ENCODE data around the gene SOX1. TPM values are rescaled to one million over a fixed set of nuclear protein-coding genes. Genes with fewer than 3 reads are reported as not detected.

Gene SOX1
- total and polyA plus RNA-seq, 9 donors, result not detected

GRCh38 chr13:112062571-112063570, 4.1 kb upstream of the SOX1 start:
- Histone ChIP-seq H3K27me3 (no peaks in the 10 kb centered on the region), H3K36me3 (no peaks in the 10 kb centered on the region), H3K27ac (no peak overlapping the region), H3K4me3 (no peak overlapping the region), H3K9me3 (no peaks in the 10 kb centered on the region), H3K4me1 (ENCODE audit: insufficient read depth) (no peaks in the 10 kb centered on the region)
- TF ChIP-seq POLR2A (IDR thresholded peaks at IDR 0.05) (no peak), EP300 (IDR thresholded peaks at IDR 0.05) (no peak), CTCF (IDR thresholded peaks at IDR 0.05) (no peak)
- 1 to 4% (median 2%) methylated on average over 68 to 78 of the region's 78 CpGs for WGBS, 3 donors
- DNase-seq, result no peak
- intact Hi-C loops (cut with DNase I), result no loop called here

GRCh38 chr13:112063807-112064206, 3.1 kb upstream of the SOX1 start:
- H3K4me3 ChIP-seq, result no peak overlapping the region
- WGBS, 3 donors, result 11 to 19% (median 11%) methylated on average over 2 of the region's 2 CpGs
- H3K4me1 ChIP-seq (ENCODE audit: insufficient read depth), result peaks cover 3% of the 10 kb centered on the region
- intact Hi-C loops (cut with DNase I), result no loop called here
- TF ChIP-seq POLR2A (IDR thresholded peaks at IDR 0.05) (no peak), EP300 (IDR thresholded peaks at IDR 0.05) (no peak), CTCF (IDR thresholded peaks at IDR 0.05) (no peak)
- H3K9me3 ChIP-seq, result no peaks in the 10 kb centered on the region
- H3K27ac ChIP-seq, result no peak overlapping the region
- H3K36me3 ChIP-seq, result no peaks in the 10 kb centered on the region
- no peaks in the 10 kb centered on the region for H3K27me3 ChIP-seq
- no peak for DNase-seq

GRCh38 chr13:112064222-112064621, 2.7 kb upstream of the SOX1 start:
- no peaks in the 10 kb centered on the region for H3K36me3 ChIP-seq
- no peaks in the 10 kb centered on the region for H3K27me3 ChIP-seq
- WGBS, 3 donors, result 8 to 20% (median 10%) methylated on average over 7 of the region's 7 CpGs
- DNase-seq, result no peak
- no peaks in the 10 kb centered on the region for H3K9me3 ChIP-seq
- H3K4me3 ChIP-seq, result no peak overlapping the region
- intact Hi-C loops (cut with DNase I), result no loop called here
- H3K27ac ChIP-seq, result no peak overlapping the region
- H3K4me1 ChIP-seq (ENCODE audit: insufficient read depth), result peaks cover 3% of the 10 kb centered on the region
- no peak for TF ChIP-seq CTCF (IDR thresholded peaks at IDR 0.05)
- TF ChIP-seq POLR2A (IDR thresholded peaks at IDR 0.05), result no peak
- no peak for TF ChIP-seq EP300 (IDR thresholded peaks at IDR 0.05)

GRCh38 chr13:112065521-112065866, 1.5 kb upstream of the SOX1 start:
- no peak overlapping the region for H3K27ac ChIP-seq
- H3K27me3 ChIP-seq, result no peaks in the 10 kb centered on the region
- TF ChIP-seq CTCF (IDR thresholded peaks at IDR 0.05), result no peak
- H3K36me3 ChIP-seq, result no peaks in the 10 kb centered on the region
- DNase-seq, result no peak
- H3K9me3 ChIP-seq, result no peaks in the 10 kb centered on the region
- H3K4me3 ChIP-seq, result no peak overlapping the region
- 4 to 7% (median 4%) methylated on average over 11 of the region's 11 CpGs for WGBS, 3 donors
- H3K4me1 ChIP-seq (ENCODE audit: insufficient read depth), result peaks cover 3% of the 10 kb centered on the region
- intact Hi-C loops (cut with DNase I), result no loop called here

Measured in ovary (tissue), 9 donors.